Measurements from ENCODE around the gene PSAPL1.

GRCh38 chr4:7434766-7435150 is at the start of gene PSAPL1:
- TF ChIP-seq CTCF (IDR thresholded peaks at IDR 0.05; ENCODE audit: low read depth, low read length, poor library complexity, severe bottlenecking) (no peak), EZH2phosphoT487 (IDR thresholded peaks at IDR 0.05; ENCODE audit: borderline replicate concordance, low read length) (no peak)
